HCEC 1CT (cell line): ENCODE results near the gene SLC16A8.
"Not testable (repeated sequence)": the region's sequence is repeated elsewhere in the genome, so short reads cannot be mapped to it uniquely, and the experiment has no call there.

Source experiments
- DNase-seq: peaks from one replicate; pipeline ENCODE4 v3.0.0-alpha.2; 2017

The SLC16A8 gene

GRCh38 chr22:38041760-38042487, 42.1 kb downstream of the SLC16A8 start:
- DNase-seq, result no peak

GRCh38 chr22:38040953-38041759, 42.8 kb downstream of the SLC16A8 start:
- DNase-seq, result no peak

DNA sequence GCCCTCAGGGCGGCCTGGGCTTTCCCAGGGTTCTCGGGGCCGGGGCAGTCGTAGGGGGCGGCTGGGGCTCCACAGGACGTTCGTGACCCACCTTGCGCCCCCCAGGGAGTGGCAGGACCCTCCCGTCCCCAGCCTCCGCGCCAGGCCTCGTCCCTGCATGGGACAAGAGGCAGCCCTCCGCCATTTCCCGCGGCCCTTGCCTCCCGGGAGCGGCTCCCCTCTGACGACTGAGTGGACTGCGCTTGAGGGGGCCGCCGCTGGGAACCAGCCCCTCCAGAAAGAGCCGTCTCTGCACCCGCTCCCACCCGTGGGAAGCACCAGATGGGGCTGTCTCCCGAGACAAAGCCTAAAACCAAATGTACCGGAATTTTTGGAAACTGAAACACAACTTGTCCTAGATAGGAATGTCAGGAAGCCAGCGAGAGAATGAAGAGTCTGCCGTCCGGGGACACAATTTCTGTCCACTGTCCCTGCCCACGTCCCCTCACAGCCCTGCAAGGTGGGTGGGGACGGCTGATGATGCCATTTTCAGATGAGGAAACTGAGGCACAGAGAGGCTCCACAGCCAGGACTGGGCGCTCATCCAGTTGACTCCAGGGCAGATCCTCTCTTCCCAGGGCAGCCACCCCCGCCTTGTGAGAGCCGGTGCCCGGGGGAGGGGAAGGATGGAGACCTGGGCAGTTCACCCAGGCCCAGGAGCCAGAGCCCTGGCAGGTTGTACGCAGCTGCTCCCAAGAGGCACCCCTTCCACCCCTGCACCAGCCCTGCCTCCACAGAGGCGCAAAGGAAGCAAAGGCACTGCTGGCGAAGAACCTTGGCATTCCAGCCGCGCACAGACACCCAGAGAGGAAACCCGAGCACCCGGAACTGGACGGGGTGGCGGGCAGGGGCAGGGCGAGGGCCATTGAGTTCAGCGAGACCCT, 44.8 kb downstream of the SLC16A8 start:
- no peak for DNase-seq

DNA sequence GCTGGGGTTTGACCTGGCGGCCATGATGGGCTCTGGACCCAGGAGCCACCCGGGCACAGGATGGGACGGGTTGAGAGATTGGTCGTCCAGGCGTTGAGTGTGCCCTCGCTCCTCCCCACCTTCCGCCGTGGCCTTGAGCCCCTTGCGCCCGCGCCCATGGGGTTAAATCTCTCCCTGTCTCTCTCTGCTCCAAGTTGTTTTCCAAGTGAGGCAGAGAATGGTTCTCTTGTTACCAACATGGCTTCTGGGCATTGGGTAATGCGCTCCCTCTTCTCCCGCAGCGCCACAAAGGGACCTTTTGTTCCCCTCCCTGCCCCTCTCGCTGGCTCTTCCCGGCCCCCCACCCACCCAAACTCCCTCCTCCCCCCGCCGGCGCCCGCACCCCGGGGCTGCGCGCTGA, 45.6 kb downstream of the SLC16A8 start:
- no peak for DNase-seq

DNA sequence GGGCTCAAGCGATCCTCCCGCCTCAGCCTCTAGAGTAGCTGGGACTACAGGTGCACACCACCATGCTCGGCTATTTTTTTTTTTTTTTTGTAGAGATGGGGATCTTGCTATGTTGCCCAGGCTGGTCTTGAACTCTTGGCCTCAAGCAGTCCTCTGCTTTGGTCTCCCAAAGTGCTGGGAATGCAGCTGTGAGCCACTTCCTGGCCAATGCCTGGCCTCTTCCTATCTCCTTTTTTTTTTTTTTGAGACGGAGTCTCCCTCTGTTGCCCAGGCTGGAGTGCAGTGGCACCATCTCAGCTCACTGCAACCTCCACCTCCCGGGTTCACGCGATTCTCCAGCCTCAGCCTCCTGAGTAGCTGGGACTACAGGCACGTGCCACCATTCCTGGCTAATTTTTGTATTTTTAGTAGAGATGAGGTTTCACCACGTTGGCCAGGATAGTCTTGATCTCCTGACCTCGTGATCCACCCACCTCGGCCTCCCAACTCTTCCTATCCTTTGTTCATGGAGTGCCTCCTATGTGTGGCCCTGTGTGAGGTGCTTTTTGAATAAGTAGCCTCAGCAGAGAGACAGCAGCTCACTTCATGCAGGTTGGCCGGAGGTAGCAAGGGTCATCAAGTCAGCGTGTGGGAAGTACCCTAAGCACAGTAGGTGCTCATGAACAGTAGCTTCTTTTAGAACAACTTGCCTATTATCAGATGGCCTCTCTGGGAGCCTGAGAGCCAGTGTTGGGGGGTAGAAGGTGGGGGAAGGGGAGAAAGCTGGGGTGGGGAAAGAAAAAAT, 46.4 kb downstream of the SLC16A8 start:
- not testable (repeated sequence) for DNase-seq

GRCh38 chr22:38036392-38037062, 47.5 kb downstream of the SLC16A8 start:
- DNase-seq, result no peak

DNA sequence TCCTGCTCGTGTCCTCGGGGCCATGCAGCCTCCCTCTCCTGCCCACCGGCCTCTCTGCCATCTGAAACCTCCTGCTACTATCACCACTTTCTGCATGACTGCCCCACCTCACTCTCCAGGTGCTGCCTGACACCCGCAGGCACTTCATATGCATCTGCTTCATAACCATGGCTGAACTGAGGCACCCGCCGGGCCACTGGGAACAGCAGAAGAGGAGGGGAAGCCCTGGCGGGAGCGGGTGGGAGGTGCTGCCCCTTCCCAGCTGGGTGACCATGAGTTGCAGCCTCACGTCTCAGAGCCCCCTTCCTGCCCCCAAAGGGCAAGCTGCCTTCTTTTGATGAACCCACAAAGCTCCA, 48.5 kb downstream of the SLC16A8 start:
- no peak for DNase-seq

GRCh38 chr22:38034884-38035529, 49.0 kb downstream of the SLC16A8 start:
- no peak for DNase-seq

GRCh38 chr22:38034278-38034882, 49.6 kb downstream of the SLC16A8 start:
- DNase-seq, result peak; percentile 88

- no peak for DNase-seq
Measured at GRCh38 chr22:38033522-38034277, 50.3 kb downstream of the SLC16A8 start.

DNA sequence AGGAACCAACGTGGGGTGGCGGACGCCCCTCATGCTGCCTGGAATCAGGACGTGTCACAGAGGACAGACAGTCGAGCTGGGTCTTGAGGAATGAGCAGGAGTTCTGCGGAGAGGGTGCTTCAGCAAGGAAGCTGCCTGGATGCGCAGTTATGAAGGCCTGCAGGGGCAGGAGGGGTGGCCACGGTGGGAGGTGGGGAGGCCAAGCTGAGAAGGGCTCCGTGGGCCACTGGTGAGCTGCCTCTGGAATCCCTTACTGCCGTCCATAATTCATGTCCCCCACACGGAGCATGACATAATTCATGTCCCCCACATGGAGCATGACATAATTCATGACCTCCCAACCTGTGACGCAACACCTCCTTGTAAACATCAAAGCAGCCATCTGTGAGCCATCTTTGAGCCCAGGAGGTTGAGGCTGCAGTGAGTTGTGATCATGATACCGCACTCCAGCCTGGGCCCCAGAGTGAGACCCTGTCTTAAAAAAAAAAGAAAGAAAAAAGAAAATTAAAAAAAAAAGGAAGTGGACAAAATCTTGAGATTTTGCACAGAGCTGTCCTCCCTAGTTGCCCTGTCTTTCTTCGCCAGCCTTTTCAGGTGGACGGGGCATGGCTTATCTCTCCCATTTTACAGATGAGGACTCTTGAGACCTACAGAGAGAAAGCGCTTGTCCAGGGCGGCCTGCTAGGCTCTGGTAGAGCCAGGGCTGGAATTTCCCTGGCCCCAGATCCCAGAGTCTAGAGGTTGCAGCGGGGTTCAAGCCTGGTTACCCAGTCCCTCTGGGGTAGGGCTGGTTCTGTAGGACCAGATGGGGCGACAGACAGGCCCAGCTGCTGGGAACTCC, 51.1 kb downstream of the SLC16A8 start:
- DNase-seq, result peak; percentile 78

DNA sequence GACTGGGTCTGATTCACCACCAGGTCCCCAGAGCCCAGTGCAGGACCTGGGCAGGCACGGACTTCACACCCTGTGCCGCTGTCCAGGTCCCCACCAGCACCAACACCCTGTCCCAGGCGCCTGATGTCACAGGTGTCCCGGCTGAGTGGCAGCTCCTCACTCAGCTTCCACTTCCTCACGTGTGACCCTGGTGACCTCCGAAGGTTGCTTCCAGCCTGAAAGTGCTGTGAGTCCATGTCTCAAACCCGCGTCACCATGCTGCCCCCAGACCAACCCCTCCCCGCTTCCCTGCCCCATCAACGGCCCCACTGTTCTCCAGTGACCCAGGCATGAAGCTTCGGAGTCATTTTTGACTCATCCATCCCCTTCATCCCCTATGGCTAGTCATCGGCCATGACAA, 52.5 kb downstream of the SLC16A8 start:
- DNase-seq, result no peak

DNA sequence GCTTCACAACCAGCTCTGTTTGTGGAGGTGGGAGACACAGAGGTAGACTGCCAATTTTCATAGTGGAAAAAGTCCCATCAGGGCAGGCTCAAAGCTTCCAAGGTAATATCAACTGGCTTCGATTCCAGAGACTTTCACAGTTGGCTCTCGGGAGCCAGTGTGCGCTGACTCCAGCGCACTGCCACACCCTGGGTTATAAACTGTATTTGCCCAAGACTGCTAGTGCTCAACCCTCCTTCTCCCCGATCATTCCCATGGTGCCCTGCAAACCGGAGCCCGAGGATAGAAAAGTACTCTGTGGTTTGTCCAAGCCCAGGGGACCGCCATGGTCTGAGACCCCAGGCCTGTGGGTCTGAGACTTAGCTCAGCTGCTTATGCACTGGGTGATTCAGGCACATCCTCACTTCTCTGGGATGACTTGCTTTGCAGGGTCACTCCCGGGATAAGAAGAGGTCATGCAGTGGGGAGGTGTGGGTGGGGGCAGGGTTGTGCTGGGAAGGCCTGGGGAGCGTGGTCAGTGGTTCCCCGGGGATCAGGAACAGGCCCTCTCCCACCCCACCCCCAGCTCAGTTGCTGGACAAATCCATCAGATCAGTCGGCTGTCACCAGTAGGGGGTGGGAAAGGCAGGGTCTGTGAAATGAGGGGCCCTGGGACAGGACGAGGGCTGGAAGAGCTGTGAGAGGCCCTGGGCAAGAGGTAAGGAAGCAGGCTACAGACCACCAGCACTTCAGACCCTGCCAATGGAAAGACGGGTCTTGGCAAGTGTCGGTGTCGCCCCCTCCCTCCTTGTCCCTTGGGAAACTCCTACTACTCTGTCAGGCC, 53.5 kb downstream of the SLC16A8 start:
- no peak for DNase-seq

- no peak for DNase-seq
Measured at GRCh38 chr22:38029901-38030300, 54.1 kb downstream of the SLC16A8 start.

DNA sequence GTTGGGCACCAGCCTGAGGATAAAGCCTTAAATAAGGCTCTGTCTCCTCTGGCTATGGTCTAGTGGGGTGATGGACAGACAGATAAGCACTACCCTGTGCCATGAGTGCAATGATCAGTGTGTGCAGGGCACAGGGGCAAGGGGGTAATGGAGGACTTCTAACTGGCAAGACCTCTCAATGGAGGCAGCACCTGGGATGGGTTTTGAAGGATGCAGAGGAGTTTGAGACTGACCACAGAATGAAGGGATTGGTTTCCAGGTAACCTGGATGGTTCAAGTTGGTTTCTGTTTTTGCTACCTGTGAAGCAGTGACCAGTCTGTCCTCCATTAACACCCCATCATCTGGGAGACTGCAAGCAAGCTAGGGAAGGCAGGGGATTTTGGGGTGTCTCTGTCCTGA, 54.6 kb downstream of the SLC16A8 start:
- DNase-seq, result no peak

DNA sequence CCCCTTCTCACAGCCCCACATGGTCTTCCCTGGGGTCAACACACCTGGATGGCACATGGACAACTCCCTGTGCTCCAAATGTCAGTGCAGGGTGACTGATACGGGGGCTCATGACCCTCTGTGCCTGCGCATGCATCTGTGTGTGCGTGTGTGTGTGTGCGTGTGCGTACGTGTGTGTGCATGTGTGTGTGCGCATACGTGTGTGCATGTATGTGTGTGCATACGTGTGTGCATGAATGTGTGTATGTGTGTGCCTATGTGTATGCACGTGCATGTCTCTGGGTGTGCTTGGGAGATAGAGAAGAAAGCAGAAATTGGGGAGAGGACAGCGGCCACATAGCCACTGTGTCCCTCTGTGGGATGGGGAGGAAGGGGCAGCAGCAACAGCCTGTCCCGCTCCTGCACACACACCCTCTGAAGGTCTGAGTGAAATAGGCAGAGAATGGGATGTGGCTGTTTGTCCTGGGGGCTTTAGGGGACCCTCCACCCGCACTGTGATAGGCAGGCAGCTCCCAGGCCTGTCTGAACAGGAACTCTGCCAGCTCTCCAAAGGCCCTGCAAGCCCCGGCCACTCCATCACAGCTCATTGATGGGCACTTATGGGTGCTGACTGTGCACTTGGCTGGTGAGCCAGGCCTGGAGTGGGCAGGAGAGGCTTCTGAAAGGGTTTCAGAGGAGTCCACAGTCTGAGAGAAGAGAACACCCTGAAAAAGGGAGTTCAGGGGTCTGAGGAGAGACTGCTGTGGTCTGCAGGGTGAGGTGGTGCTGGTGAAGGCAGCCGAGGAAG, 55.4 kb downstream of the SLC16A8 start:
- no peak for DNase-seq
